Astrocyte (in vitro differentiated cells and primary cell): ENCODE measurements around the gene PPP1R37. TPM values are rescaled to one million over a fixed set of nuclear protein-coding genes. Genes with fewer than 3 reads are reported as not detected.

Experiments used
- DNase-seq: peaks from one replicate; pipeline ENCODE4 v3.0.0-alpha.2; 2010; ENCODE audit warnings: low read depth
- FAIRE-seq: peaks from 2 replicates; lab custom pipeline; 2011; peaks lifted over from hg19 to GRCh38; lab: Jason Lieb, UNC
- H2AFZ ChIP-seq: 2 replicates; pipeline ENCODE4 v1.6.0; 2012; ENCODE audit warnings: low read depth, low read length, inconsistent platforms
- H3K27ac ChIP-seq: 2 replicates; pipeline ENCODE4 v1.5.1; 2011; ENCODE audit warnings: low read depth, low read length, inconsistent platforms
- H3K27me3 ChIP-seq: 2 replicates; pipeline ENCODE4 v1.6.0; 2011; ENCODE audit warnings: low read length, inconsistent platforms; ENCODE audit not compliant: insufficient read depth
- H3K36me3 ChIP-seq: 2 replicates; pipeline ENCODE4 v1.5.1; 2011; ENCODE audit warnings: low read length, inconsistent platforms; ENCODE audit not compliant: insufficient read depth
- H3K4me1 ChIP-seq: 2 replicates; pipeline ENCODE4 v1.5.1; 2011; ENCODE audit warnings: low read length, inconsistent platforms; ENCODE audit not compliant: insufficient read depth
- H3K4me2 ChIP-seq: 2 replicates; pipeline ENCODE4 v1.6.0; 2012; ENCODE audit warnings: low read length, inconsistent platforms
- H3K4me3 ChIP-seq: 2 replicates; pipeline ENCODE4 v1.5.1; 2011; ENCODE audit warnings: low read depth, mild to moderate bottlenecking, low read length, inconsistent platforms; ENCODE audit not compliant: insufficient read depth
- H3K79me2 ChIP-seq: 2 replicates; pipeline ENCODE4 v1.6.0; 2012; ENCODE audit warnings: mild to moderate bottlenecking, low read length, inconsistent platforms; ENCODE audit not compliant: insufficient read depth
- H3K9ac ChIP-seq: 2 replicates; pipeline ENCODE4 v1.6.0; 2012; ENCODE audit warnings: mild to moderate bottlenecking, low read length, inconsistent platforms
- H3K9me3 ChIP-seq: 2 replicates; pipeline ENCODE4 v1.5.1; 2012; ENCODE audit warnings: low read depth, mild to moderate bottlenecking, low read length, inconsistent platforms; ENCODE audit not compliant: insufficient read depth
- H4K20me1 ChIP-seq: 2 replicates; pipeline ENCODE4 v1.6.0; 2012; ENCODE audit warnings: low read length, inconsistent platforms; ENCODE audit not compliant: insufficient read depth
- H3K27ac Mint-ChIP-seq: one replicate; pipeline ENCODE4 v1.8.0; 2021; ENCODE audit warnings: mild to moderate bottlenecking, mixed read lengths; ENCODE audit not compliant: unreplicated experiment
- H3K27me3 Mint-ChIP-seq: one replicate; pipeline ENCODE4 v1.8.0; 2021; ENCODE audit warnings: low read depth, mixed read lengths; ENCODE audit not compliant: unreplicated experiment
- H3K36me3 Mint-ChIP-seq: one replicate; pipeline ENCODE4 v1.8.0; 2021; ENCODE audit warnings: low read depth, mixed read lengths; ENCODE audit not compliant: unreplicated experiment
- H3K4me1 Mint-ChIP-seq: one replicate; pipeline ENCODE4 v1.8.0; 2021; ENCODE audit warnings: low read depth, mixed read lengths; ENCODE audit not compliant: unreplicated experiment
- H3K4me3 Mint-ChIP-seq: one replicate; pipeline ENCODE4 v1.8.0; 2021; ENCODE audit warnings: mild to moderate bottlenecking, moderate library complexity, mixed read lengths; ENCODE audit not compliant: unreplicated experiment
- H3K9me3 Mint-ChIP-seq: one replicate; pipeline ENCODE4 v1.8.0; 2021; ENCODE audit warnings: mild to moderate bottlenecking, mixed read lengths; ENCODE audit not compliant: unreplicated experiment
- CTCF ChIP-seq: IDR thresholded peaks from 2 replicates; pipeline ENCODE4 v1.5.1; 2011; ENCODE audit warnings: low read depth, mild to moderate bottlenecking, inconsistent platforms, low read length, moderate library complexity; ENCODE audit not compliant: insufficient read depth
- EZH2 ChIP-seq: IDR thresholded peaks from 2 replicates; pipeline ENCODE4 v1.6.1; 2012; ENCODE audit warnings: mild to moderate bottlenecking, low read length, inconsistent platforms; ENCODE audit not compliant: insufficient read depth
- total RNA-seq: library from RNA; stranded (reverse); gene quantifications from 2 replicates; pipeline ENCODE4 v1.2.1, GENCODE V29; 2021

PPP1R37 gene
- total RNA-seq, 1 donor from 2014 or later = 29.1 TPM

DNA sequence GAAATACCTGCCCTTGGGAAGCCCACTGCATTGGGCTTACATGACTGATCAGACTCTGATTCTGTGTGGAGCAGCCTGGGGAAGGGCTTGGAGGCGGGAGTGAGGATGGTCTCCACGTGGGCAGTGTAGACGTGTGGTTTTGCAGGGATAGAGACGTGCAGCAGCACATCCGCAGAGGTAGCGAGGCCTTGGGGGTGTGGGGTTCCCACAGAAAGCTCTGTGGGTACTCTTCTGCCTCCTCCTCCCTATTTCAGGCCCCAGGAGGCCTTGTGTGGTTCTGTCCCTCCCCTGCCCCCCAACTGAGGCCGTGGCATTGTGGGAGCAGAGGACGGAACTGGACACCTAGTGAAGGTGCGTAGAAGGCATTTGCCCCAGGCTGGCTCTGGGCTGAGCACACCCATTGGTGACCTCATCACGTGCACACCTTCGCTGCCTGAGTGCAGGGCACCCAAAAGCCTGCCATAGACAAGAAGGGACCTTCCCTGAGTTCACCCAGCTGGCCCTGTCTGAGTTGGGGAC lies 28.9 kb downstream of the PPP1R37 start:
- Histone ChIP-seq H3K4me3 (no peak overlapping the region), H3K9me3 (no peaks in the 10 kb centered on the region), H4K20me1 (peaks cover 97% of the 10 kb centered on the region), H3K36me3 (no peaks in the 10 kb centered on the region), H2AFZ (no peak overlapping the region), H3K27ac (no peak overlapping the region), H3K4me1 (no peaks in the 10 kb centered on the region), H3K9ac (no peak overlapping the region), H3K4me2 (no peak overlapping the region), H3K27me3 (no peaks in the 10 kb centered on the region), H3K79me2 (peaks cover 87% of the 10 kb centered on the region)
- DNase-seq = no peak
- TF ChIP-seq CTCF = no peak
- TF ChIP-seq EZH2 = no peak
- no peak overlapping the region for H3K4me3 Mint-ChIP-seq
- no peaks in the 10 kb centered on the region for H3K27me3 Mint-ChIP-seq
- peaks cover 6% of the 10 kb centered on the region for H3K4me1 Mint-ChIP-seq
- H3K27ac Mint-ChIP-seq = no peak overlapping the region
- H3K36me3 Mint-ChIP-seq = peaks cover 2% of the 10 kb centered on the region
- H3K9me3 Mint-ChIP-seq = no peaks in the 10 kb centered on the region
- FAIRE-seq = no peak

DNA sequence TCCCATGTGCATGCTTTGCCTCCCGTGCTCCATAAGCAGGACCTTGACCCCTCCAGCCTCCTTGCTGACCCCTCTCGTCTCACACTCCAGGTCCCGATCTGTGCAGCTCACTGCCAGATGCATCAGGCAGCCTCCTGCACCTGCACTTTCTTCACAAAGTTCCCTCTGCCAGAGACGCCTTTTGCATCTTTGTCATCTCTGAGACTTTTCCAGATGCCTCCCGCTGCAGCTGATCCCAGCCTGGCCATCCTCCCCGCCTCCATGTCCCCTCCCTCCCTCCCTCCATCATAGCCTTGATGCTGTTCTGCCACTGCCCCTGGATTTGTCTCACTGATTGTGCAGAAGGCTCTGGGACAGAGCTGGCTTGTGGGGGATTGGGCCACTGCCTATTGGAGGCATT lies 29.9 kb downstream of the PPP1R37 start:
- peaks cover 86% of the 10 kb centered on the region for H3K79me2 ChIP-seq

More for the DNA sequence above, 29.9 kb downstream of the PPP1R37 start:
- H3K4me1 ChIP-seq = no peaks in the 10 kb centered on the region
- H3K4me3 ChIP-seq = no peak overlapping the region
- no peaks in the 10 kb centered on the region for H3K27me3 ChIP-seq
- peaks cover 94% of the 10 kb centered on the region for H4K20me1 ChIP-seq
- H3K27me3 Mint-ChIP-seq = no peaks in the 10 kb centered on the region
- no peak overlapping the region for H3K9ac ChIP-seq
- no peak for FAIRE-seq
- no peak overlapping the region for H2AFZ ChIP-seq
- H3K36me3 ChIP-seq = no peaks in the 10 kb centered on the region
- no peak overlapping the region for H3K27ac Mint-ChIP-seq
- peaks cover 2% of the 10 kb centered on the region for H3K36me3 Mint-ChIP-seq
- H3K4me1 Mint-ChIP-seq = no peaks in the 10 kb centered on the region
- no peak overlapping the region for H3K4me3 Mint-ChIP-seq
- H3K4me2 ChIP-seq = no peak overlapping the region
- no peaks in the 10 kb centered on the region for H3K9me3 ChIP-seq
- DNase-seq = no peak
- TF ChIP-seq CTCF (no peak), EZH2 (no peak)
- H3K9me3 Mint-ChIP-seq = no peaks in the 10 kb centered on the region
- no peak overlapping the region for H3K27ac ChIP-seq
